HS-5 (cell line): Measurements from ENCODE around the gene FAM234A.
A peak's percentile ranks its signal among the peaks of the same experiment; 100 is the strongest.
"Not testable (repeated sequence)": the region's sequence is repeated elsewhere in the genome, so short reads cannot be mapped to it uniquely, and the experiment has no call there.

Experiments used
- DNase-seq: peaks from one replicate; pipeline ENCODE4 v3.0.0-alpha.2; 2012; ENCODE audit warnings: low read depth

FAM234A gene, protein sequence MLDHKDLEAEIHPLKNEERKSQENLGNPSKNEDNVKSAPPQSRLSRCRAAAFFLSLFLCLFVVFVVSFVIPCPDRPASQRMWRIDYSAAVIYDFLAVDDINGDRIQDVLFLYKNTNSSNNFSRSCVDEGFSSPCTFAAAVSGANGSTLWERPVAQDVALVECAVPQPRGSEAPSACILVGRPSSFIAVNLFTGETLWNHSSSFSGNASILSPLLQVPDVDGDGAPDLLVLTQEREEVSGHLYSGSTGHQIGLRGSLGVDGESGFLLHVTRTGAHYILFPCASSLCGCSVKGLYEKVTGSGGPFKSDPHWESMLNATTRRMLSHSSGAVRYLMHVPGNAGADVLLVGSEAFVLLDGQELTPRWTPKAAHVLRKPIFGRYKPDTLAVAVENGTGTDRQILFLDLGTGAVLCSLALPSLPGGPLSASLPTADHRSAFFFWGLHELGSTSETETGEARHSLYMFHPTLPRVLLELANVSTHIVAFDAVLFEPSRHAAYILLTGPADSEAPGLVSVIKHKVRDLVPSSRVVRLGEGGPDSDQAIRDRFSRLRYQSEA

DNA sequence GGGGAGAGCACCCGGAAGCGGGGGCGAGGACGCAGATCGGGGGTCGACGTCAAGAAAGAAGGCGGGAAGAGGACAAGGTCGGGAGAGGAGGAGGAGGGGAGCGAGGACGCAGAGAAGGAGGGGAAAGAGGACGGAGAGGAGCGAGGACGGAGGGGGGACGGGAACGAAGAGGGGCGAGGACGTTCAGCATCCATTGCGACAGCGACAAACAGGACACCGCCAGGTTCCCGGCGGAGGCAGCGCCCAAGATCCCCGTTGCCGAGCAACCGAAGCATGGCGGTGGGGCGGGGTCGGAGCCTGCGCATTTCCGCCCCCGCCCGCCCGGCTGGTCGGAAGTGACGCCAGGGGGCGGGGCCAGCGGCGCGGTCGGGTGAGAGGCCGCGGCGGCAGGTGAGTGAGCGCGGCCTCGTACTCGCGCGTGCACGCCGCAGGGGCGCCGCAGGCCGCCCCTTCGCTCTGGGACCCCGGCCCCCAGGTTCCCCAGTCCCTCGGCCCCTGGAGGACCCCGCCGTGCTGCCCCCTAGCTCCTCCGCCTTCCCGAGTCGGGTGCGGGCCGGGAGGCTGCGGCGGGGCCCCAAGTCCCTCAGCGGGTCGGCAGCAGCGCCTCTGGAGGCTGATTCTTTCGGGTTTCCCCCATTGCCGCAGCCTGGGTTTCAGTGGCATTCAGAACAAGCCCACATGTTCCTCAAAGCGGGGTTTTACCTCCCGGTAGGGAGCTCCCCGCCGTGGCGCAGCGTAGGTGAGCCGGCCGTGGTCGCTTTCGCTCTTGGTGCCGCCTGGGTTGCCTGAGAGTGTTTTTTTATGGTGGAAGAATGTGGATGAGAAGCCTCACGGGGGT, at the start of gene FAM234A:
Gene FAM234A (plus strand): TSS at position 354 of the 838 bp plus-strand sequence. CDS start 19,593 bp downstream, outside the sequence.
- peak; percentile 70 for DNase-seq

DNA sequence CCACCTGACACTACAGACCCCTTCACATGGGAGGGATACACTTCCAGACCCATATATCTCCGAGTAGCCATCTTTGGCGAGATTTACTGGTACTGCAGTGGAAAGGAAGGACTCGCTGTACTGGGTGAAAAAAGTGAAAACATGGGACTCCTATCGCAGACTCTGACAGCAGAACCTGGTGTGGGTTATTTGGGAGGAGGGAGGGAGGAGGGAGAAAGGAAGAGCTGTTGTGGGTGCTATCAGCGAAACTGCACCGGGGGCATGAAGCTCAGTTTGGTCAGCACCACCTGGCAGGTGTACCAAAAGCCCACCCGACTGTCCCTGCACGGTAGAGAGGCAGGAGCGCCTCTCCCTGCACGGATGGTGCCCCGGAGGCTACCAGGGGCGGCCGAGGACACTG, 49.4 kb upstream of the FAM234A start:
- DNase-seq = no peak

DNA sequence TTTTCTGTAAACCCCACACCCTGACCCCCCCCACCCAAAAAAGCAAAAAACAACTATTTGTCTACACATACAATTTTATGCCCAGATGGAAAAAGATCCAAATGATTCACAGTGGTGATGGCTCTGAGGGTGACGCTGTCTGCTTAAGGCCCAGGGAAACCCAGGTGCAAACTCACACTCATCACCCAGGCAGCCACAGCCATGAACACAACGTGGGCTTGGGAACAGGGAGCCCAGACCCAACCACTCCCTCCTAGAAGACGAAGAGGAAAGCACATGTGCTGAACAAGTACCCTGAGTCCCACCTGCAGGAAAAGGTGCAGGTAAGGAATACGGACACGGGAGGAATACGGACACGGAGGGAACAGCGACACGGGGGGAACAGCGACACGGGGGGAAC, 48.9 kb upstream of the FAM234A start:
- DNase-seq = no peak

DNA sequence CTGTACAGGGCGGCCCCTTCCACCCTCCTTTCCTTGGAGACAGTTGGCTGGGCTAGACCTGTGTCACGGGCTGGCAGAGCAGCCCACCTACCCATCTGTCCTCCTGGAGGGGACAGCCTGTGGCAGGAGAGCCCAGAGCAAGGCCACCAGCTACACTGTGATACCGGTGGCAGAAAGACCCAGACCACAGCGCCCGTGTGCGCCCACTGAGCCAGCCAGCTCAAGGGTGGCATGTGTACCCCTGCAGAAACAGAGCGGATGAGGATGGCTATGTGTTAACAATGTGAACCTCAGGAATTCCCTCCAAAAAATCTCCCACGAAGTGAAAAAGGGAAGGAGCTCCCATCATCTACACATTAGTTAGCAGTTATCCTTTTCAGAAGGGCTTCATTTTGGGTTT, 47.3 kb upstream of the FAM234A start:
- DNase-seq = no peak

DNA sequence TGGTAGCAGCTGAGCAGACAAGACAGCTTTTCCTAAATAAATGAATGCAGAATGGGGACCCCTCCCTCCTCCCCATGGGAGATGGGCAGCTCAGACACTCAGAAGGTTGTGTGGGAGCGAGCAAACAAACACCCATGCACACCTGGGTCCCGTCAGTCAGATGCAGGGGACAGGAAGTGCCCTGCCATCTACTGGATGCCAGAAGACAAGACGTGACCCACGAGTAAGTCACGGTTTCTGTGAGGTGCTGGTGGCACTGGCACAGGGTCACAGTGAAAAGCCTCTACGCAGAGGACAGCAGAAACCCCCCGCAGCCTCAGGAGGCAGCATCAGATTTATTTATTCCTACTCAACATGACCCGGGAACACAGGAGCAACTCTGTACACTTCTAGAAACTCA, 45.9 kb upstream of the FAM234A start:
- no peak for DNase-seq

DNA sequence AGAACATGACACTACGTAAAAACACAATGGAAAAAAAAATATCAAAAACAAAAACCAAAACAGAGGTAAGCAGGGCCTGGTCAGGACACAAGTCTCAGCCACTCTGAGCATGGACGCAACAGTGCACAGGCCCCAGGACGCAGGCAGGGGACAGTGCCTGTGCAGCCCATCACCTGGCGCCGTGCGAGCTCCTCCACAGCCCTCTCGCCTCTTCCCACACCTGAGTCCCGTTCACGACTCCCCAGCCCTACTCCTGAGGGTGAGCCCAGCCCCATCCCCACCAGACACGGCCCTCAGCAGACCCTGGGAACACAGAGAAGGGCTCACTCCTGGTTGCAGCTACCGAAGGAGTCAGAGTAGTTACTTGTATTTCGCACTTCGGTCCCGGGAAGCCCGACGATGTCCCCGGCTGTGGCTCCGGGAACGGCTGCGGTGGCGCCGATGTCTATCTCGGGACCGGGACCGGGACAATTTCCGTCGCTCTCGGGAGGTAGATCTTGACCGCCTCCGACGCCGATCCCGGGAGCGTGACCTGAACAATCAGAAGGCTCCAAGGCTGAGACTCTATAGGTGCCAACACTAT, 44.9 kb upstream of the FAM234A start:
- DNase-seq = no peak

DNA sequence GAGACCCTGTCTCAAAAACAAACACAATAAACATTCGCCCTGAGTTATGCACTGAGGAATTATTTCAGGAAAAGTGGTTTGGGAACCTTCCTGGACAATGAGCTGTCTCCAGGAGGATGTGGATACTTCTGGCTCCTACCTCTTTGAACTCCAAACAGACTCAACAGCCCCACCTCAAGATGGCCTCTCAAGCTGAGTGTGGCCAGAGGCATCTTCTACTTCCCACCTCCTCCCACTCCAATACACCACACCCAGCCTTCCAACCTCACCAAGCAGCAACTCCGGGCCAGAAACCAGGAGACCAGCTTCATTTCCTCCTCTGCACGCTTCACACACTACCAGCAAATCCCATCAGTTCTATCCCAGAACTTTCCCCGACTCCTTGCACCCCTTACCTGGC, 42.8 kb upstream of the FAM234A start:
- no peak for DNase-seq

DNA sequence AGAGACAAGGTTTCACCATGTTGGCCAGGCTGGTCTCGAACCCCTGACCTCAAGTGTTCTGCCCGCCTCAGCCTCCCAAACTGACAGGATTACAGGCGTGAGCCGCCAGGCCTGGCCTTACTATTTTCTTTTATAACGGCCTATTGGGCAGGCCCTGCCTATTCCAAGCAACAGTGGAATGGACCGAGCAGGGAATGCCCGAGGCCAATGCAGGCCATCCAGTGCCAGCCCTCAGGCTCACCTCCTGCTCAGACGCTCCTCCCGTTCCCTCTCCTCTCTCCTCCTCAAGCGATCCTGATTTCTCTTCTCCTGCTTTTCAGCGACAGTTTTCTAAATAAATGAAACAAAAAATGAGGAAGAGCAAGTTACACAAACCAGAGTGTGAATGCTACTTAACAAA, 41.9 kb upstream of the FAM234A start:
- DNase-seq = no peak

DNA sequence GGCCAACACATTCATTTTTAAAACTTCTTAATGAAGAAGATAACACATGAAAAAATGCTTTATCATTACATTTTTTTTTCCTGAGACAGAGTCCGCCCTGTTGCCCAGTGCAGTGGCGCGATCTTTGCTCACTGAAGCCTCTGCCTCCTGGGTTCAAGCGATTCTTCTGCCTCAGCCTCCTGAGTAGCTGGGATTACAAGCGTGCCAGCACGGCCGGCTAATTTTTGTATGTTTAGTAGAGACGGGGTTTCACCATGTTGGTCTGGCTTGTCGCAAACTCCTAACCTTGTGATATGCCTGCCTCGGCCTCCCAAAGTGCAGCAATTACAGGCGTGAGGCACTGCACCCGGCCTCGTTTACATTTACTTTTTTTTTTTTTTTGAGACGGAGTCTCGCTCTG, 41.2 kb upstream of the FAM234A start:
- no peak for DNase-seq

DNA sequence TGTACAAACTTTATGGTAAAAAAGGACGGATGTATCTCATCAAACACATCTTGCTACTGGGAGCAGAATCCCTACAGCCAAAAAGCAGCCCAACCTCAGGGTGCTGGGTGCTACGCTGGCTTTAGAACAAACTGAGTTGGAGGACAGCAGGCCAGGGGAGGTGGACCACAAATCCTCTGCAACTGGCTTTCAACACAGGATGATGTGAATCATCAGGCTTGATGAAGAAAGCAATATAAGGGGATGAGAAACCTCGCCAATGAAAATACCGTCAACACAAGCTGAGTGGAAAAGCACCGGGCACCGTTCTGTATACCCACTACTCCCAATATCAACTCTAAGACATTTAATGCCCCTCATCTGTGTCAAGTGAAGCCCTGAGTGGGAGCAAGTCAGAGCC, 40.1 kb upstream of the FAM234A start:
- DNase-seq = no peak

DNA sequence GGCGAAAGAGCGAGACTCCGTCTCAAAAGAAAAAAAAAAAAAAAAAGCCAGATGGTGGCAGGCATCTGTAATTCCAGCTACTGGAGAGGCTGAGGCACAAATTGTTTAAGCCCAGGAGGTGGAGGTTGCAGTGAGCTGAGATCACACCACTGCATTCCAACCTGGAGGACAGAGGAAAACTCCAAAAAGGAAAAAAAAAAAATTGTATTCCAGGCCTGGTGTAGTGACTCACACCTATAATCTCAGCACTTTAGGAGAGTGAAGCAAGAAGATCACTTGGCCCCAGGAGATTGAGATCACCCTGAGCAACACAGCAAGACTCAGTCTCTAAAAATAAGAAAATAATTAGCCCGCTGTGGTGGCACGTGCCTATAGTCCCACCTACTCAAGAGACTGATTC, 34.2 kb upstream of the FAM234A start:
- DNase-seq = peak; percentile 63

DNA sequence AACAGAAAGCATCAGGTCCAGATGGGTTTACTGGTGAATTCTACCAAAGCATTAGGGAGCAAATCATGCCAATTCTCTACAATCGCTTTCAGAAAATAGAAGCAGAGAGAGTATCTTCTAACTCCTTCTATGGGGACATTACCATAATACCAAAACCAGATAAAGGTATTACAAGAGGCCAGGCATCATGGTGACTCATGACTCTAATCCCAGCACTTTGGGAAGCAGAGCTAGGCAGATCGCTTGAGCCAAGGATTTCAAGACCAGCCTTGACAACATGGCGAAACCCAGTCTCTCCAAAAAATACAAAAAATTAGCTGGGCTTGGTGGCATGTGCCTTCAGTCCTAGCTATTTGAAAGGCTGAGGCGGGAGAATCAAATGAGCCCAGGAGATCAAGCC, 31.4 kb upstream of the FAM234A start:
- DNase-seq = no peak

DNA sequence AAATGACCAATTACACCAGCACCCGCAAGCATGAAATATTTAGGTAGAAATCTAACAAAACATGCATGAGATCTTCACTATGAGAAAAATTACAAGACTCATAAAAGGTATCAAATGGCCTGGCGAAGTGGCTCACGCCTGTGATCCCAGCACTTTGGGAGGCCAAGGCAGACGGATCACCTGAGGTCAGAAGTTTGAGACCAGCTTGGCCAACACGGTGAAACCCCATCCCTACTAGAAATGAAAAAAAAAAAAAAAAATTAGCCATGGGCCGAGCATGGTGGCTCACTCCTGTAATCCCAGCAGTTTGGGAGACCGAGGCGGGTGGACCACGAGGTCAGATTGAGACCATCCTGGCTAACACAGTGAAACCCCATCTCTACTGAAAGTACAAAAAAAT, 30.6 kb upstream of the FAM234A start:
- DNase-seq = not testable (repeated sequence)

DNA sequence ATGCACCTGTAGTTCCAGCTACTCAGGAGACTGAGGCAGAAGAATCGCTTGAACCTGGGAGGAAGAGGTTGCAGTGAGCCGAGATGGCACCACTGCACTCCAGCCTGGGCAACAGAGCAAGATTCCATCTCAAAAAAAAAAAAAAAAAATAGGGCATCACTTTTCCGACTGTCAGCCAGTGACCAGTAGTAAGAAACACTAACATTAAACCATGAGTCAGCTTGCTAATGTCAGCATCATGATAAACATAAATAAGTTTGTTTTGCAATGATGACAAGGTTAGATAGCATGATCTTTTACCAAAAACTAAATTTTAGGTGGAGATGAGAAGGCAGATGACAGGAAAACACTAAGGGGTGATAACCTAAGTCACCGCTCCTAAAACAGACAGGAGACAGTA, 25.3 kb upstream of the FAM234A start:
- not testable (repeated sequence) for DNase-seq

DNA sequence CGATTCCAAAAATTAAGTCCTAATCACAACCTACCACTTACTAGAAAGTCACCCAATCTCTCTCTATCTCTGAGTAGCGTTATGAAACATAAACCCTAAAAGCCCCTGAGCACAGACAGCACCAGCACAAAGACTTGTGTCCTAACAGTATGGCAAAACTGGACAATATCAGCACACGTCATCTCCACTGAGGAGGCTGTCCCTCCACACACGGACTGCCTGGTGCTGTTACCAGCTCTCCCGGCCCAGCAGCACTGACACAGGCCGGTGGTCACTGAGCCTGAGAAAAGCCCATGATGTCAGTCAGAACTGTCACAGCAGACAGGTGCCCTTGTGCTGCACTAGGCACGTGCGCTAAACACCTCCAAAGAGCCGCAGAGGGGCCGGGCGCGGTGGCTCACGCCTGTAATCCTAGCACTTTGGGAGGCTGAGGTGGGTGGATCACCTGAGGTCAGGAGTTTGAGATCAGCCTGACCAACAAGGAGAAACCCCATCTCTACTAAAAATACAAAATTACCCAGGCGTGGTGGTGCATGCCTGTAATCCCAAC, 22.9 kb upstream of the FAM234A start:
- DNase-seq = not testable (repeated sequence)

DNA sequence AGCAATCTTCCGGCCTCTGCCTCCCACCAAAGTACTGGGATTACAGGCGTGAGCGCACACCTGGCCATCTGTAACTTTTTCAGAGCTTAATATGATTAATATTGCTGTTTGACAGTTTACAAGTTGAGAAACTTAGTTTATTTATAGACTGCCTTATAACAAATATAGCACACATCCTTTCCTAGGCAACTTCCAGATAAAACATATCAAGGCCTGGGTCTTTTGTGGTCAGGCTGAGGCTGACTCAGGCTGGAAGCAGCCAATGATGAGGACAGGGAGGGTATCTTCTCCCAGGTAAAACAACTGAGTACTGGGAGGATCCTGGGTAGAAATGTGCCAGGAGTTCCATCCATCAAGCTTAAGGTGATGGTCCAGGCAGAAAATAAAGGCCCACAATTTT, 21.6 kb upstream of the FAM234A start:
- no peak for DNase-seq

DNA sequence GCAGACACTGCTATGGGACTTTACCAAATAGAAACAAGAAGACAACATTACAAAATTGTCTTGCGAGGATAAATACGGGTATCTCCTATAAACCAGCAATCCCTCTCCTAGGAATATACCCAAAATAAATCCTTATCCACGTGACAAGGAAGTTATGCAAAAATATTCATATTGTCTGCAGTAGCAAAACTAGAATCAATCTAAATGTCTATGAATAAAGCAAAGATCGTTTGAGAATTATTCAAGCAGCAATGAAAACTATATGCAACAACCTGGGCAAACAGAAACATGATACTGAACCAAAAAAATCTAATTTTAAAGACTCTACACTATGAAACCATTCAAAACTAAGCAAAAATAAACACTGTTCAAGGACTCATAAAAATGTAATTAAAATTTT, 14.6 kb upstream of the FAM234A start:
- DNase-seq = no peak

DNA sequence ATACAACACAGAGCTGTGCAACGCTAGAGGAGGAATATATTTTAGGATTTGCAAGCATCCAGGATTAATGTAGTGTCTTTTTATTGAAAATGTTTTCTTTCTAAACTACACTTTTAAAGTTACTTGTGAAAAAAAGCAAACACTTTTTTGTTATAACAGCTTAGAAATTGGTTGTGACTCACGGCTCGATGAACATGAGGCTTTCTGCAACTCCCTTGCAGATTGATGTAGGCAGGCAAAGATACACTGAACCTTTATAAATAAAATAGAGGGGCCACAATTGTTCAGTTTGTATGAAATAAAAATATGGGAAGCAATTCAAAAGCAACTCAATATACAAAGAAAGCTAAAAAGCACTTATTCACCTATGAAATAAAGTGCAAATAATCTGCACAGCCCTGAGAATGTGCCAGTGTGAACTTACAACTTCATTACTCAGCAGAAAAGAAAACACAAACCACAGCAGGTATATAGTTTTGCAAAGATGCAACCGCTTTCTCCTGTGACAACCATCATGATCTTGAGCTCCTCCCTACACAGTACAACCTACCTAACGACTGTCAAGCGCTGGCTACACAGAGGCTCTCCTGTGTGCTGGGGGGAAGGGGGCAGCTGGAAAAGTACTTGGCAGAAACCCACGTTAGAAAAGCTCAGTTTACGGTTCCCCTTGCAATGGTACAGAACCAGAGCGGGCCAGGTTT, 6.3 kb upstream of the FAM234A start:
- DNase-seq = no peak

DNA sequence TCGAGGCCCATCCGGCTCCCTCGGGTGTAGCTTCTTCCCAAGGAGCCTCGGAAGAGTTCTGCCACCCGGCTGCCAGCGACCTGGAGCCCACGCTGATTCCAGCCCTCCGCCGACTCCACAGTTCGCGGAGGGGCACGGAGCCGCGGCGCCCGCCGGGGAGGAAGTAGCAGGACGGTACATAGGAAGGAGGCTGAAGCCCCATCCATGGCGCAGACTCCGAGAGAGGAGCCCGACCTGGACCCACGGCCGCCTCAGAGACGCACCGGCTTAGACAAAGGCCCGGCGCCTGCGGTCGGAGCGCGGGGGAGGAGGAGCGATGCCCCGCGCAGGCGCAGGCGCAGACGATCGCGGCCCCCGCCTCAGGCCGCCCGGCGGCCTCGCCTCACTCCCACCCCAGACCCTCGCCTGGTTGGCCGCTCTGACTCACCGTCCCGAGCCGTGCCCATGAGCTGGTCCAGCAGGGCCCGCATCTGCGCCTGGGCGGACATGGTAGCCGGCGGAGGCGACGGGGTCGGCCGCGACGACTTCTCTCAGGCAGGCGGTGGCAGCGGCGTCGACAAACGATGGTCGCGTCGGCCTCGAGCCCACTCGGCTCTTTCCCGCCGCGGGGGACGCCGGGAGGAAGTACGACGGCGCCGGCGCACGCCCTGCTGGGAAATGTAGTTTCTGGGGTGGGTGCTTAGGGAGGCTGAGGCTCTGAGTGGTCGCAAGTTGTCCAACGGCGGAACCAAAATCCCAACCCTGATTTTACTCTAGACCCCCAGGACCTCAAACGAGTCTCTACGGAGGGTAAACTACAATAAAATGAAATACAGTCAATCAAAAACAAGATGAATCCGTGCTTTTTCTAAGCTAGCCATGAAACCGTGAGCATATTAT, 5.5 kb upstream of the FAM234A start, which contains the start of gene LUC7L:
Gene LUC7L (minus strand): TSS at position 598 of the 879 bp plus-strand sequence. CDS start 110 bp downstream, at position 488.
- DNase-seq = peak; percentile 36

DNA sequence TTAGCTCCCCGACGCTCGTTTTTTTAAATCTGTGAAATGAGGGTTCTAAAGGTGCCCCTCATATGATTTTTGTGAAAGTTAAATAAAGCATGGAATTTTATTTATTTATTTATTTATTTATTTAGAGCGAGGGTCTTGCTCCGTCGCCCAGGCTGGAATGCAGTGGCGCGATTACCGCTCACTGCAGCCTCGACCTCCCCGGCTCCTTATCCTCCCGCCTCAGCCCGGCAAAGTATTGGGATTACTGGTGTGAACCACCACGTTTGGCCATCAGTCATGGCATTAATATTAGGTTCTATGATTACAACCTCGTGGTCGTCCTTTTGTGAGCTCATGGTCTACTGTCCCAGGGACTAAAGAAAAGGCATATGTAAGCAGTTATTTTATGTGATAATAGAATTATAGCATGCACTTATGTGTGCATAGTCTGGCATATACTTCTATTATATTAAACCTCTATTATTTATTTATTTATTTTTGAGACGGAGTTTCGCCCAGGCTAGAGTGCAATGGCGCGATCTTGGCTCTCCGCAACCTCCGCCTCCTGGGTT, 4.8 kb upstream of the FAM234A start:
- DNase-seq = no peak
